HL-60/S4 (cell line): ENCODE measurements around the gene FOXF2.

ENCODE experiments used
- in situ Hi-C: fragments of 300-500 bp; cut with MboI; formaldehyde crosslinking; loops from 2 replicates; pipeline ENCODE4 v1.14.3; 2022; ENCODE audit warnings: low sequenced_read_pairs

FOXF2 gene

DNA sequence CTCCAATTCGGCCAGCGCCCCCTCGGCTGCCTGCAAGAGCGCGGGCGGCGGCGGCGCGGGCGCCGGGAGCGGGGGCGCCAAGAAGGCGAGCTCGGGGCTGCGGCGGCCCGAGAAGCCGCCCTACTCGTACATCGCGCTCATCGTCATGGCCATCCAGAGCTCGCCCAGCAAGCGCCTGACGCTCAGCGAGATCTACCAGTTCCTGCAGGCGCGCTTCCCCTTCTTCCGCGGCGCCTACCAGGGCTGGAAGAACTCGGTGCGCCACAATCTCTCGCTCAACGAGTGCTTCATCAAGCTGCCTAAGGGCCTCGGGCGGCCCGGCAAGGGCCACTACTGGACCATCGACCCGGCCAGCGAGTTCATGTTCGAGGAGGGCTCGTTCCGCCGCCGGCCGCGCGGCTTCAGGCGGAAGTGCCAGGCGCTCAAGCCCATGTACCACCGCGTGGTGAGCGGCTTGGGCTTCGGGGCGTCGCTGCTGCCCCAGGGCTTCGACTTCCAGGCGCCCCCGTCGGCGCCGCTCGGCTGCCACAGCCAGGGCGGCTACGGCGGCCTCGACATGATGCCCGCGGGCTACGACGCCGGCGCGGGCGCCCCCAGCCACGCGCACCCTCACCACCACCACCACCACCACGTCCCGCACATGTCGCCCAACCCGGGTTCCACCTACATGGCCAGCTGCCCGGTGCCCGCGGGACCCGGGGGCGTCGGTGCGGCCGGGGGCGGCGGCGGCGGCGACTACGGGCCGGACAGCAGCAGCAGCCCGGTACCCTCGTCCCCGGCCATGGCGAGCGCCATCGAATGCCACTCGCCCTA, 963 bp downstream of the FOXF2 start:
- in situ Hi-C loops: no loop called here

DNA sequence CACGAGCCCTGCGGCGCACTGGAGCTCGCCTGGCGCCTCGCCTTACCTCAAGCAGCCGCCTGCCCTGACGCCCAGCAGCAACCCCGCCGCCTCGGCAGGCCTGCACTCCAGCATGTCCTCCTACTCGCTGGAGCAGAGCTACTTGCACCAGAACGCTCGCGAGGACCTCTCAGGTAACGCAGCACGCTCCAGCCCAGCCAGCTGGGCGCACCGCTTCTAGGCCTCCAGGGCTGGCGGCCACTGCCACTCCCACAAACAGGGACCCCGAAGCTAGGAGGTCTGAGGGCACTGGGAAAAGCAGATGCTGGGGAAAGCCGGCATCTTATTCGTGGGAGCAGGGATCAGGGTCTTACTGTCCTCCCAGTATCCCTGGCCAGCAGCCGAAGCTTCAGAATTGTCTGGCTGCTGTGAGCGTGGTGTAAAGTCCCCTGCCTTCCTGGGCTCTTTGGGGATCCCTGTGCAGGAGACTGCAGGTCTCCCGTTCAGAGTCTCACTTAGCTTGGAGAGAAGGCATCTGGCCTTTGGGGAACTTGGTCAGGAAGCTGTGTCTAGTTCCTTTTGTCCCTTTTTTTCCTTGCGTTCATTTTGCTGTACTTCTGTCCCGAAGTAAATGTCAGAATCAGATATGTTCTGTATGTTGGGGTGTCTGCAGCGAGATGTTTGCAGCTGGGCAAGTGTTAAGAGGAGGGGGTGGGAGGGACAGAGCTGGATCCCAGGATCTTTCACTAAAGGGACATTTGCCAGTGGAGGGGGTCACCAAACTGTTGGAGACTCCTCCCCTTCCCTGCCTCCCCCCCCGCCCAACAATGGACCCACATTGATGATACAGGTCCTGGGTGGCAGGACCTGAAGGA, 1.8 kb downstream of the FOXF2 start:
- in situ Hi-C loops: no loop called here

DNA sequence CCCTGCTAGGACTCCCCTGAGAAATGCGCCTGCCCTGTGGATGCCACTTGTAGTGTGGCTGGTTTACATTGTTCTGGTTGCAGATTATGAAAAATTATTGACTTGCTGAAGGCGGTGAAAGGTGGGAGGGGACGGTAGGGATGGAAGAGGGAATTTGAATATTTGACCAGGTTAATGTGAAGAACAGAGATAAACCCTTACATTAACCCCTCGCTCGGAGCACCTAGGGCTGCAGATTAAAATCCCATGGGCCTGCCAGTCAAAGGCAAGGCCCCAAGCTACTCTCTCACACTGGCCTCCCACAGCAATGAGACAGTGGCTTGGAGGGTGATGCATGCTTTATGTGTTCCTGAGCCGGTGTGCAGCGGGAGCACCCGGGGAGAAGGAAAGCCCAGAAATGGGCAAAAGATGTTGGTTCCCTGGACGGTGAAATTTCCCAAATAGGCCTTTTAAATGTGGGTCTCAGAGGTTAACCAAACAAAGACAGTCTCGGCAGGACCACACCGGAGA, 2.5 kb downstream of the FOXF2 start:
- in situ Hi-C loops: no loop called here

- in situ Hi-C loops: no loop called here
Measured at GRCh38 chr6:1392813-1393640, 3.7 kb downstream of the FOXF2 start.

GRCh38 chr6:1393641-1394283, 4.4 kb downstream of the FOXF2 start:
- in situ Hi-C loops: no loop called here

GRCh38 chr6:1394514-1395463, 5.4 kb downstream of the FOXF2 start:
- in situ Hi-C loops: no loop called here

DNA sequence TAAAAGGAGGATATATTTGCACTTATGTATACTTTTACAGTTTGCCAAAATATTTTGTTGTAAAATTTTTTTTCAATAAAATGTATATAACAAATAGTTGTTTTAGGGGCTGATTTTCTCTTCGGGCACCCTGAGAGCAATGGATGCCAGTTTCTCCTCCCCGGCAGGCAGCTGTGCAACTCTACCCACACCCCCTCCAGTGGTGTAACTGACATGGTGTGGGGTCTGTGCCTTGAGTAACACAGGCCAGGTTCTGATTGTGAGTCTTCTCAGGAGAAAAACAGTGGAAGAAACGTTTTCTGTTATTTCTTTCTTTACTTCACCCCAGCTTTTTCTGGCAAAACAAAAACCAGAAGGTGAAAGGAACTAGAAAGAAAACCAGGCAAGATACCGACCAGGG, 6.1 kb downstream of the FOXF2 start:
- in situ Hi-C loops: no loop called here

GRCh38 chr6:1395941-1396908, 6.8 kb downstream of the FOXF2 start:
- in situ Hi-C loops: no loop called here

DNA sequence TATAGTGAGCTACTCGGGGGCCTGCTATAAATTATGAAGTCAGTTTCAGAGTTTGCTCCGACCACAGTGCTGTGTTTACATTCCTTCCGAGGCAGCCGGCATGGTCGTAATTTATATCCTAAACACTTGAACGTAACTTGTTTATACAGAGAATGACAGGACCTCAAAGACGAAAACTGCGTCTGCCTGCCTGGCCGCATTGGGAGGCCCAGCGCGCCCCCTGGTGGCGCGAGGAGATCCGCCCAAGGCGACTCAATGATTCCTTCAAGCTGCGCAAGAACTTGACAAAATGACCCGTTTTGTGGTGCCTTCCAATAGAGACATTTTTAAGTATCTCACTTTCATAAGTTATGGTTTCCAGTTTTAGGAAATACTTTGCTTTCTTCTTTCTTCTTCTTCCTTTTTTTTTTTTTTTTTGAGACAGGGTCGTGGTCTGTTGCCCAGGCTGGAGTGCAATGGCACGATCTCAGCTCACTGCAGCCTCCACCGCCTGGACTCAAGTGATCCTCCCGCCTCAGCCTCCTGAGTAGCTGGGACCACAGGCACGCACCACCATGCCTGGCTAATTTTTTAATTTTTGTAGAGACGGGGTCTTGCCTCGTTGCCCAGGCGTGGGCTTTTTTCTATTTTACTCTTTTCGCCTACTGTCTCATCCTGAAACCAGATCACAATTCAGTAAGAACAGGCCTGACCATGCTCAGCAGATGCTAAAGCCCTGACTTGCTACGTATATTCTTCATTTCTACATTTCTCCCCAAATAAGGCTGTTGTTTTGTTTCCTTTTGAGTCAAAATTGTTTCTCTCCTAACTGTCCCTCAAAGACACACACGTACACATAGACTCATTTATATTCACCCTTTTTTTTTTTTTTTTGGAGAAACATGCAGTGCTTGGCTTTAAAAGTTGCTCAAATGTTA, 7.8 kb downstream of the FOXF2 start:
- in situ Hi-C loops: no loop called here

DNA sequence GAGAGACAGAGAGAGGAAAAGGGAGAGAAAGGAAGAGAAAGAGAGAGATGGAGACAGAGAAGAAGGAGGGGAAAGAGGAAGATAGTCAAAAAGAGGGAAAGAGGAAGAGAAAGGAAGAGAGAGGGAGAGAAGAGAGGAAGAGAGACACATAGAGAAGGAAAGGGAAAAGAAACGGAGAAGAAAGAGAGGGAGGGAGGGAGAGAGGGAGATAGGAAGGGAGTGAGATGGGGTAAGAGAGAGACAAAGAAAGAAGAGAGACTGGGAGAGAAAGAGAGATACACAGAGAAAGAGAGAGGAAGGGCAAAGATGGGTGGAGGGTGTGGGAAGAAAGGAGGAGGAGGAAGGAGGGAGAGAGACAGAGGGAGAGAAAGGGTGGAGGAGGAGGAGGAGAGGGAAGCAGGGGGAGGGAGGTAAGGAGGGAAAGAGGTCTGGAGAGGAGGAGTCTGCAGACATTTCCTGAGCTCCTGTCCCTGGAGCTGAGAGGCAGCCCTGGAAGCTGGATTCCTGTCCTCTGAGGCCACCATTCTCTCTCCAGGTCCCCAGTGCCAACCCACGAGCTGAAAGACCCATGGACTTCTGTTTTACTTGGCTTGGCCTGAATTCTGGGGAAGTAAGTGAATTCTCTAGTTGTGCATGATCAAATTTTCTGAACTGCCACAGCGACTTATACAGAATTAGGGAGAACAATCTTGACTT, 9.9 kb downstream of the FOXF2 start:
- in situ Hi-C loops: no loop called here

DNA sequence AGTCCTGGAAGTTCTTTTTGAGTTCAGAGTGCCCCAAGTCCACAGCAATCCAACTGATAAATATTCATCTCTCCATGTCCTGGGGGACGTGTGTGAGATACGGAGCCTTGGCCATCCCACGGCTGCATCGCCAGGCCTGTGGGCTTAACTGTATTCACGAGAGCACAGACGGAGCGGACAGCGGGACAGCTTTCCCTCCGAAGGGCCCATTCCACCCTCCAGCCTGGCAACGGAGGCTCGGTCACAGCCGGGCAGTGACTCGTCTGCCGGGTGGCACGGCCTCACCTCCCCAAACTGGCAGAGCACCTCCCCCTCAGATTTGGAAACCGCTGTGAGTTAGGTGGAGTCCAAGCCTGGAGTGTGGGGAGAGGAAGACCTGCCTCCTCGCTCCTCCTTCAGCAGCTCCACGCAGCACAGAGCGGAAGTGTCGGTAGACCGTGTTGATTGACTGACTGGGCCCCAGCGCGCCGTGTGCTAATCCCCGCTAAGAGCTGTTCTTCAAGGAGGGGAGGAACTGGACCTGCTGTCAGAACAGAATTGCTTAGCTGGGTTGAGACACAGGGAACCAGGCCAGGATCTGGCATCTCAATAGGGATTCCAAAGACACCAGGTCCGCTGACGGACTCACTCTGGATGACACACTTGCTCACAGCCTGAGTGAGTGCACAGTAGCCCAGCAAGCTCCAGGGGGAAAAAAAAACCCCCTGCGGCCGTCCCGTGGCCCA, 10.9 kb downstream of the FOXF2 start:
- in situ Hi-C loops: loop anchor here (25.0 kb wide), 2 partner anchors 613 to 813 kb away; no protein-coding TSS in a partner anchor

DNA sequence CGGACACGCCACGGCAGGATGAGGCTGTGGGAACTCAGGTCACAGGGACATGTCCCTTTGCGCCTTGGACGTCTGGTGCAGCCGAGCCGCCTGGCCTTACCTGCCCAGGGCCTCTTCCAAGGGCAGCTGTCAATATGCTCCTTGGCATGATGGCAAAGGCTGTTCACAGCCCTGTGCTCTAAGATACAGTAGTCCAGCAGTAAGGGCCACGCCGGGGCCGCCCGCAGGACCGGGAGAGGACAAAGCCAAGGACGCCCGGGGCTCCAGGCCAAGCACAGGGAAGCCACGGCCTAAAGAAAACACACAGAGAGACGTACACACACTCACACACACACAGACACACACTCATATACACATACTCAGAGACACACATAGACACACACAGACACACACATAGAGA, 13.0 kb downstream of the FOXF2 start:
- in situ Hi-C loops: loop anchor here (25.0 kb wide), 2 partner anchors 615 to 815 kb away; no protein-coding TSS in a partner anchor

- in situ Hi-C loops: loop anchor here (25.0 kb wide), 2 partner anchors 616 to 816 kb away; no protein-coding TSS in a partner anchor
Measured at GRCh38 chr6:1402868-1403267, 13.5 kb downstream of the FOXF2 start.

DNA sequence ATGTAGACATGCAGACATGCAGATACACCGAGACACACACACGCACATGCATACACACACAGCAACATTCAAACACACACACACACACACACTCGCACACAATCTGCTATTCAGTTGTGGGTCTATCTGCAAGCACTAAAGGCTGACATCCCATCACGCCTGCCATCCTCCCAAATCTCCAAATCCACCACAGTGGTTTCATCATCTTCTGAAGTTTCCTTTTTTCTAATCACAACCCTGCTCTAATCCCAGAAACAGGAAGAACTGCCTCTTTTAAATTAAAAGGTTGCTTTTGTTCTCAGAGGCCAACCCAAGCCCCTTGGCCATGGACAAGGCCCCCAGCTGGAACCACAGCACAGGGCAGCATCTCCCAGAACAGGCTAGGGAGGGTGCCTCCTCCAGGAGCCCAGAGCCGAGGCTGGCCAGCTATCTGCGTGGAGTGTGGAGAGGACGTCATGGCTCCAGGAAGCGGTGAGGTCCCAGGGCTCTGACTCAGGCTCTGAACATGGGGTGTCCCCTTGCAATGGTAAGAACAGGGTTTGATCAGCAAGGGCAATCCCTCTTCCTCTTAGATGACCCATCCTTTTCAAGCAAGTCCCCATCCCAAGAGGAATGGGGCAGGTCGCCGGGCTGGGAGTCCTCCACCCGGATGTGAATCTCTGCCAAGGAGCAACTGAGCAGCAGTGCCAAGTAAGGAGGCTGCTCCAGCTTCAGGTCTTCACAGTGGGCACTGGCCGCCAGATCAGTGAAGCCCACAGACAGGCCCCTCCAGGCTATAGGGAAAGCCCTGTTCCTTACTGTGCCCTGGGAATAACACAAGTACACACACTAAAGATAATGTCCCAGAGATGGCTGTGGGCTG, 14.7 kb downstream of the FOXF2 start:
- in situ Hi-C loops: loop anchor here (25.0 kb wide), 2 partner anchors 617 to 817 kb away; no protein-coding TSS in a partner anchor

- in situ Hi-C loops: loop anchor here (25.0 kb wide), 2 partner anchors 617 to 817 kb away; no protein-coding TSS in a partner anchor
Measured at GRCh38 chr6:1404713-1405098, 15.3 kb downstream of the FOXF2 start.
